ENCODE measurements around the gene PPARG.

- TF ChIP-seq ZMYM2 (CRISPR knock-in tag; IDR thresholded peaks at IDR 0.05) (no peak), MTF1 (CRISPR knock-in tag; IDR thresholded peaks at IDR 0.05) (no peak), YY1 (IDR thresholded peaks at IDR 0.05; ENCODE audit: insufficient read depth, insufficient replicate concordance, low read depth, low read length) (no peak), DMAP1 (CRISPR knock-in tag; IDR thresholded peaks at IDR 0.05) (no peak), RERE (CRISPR knock-in tag; IDR thresholded peaks at IDR 0.05; ENCODE audit: low read depth) (no peak), BRF2 (CRISPR knock-in tag; IDR thresholded peaks at IDR 0.05) (no peak), NRL (CRISPR knock-in tag; IDR thresholded peaks at IDR 0.05; ENCODE audit: borderline replicate concordance) (no peak), RBFOX2 (IDR thresholded peaks at IDR 0.05; ENCODE audit: low read depth, low read length) (no peak), HNRNPH1 (optimal IDR thresholded peaks at IDR 0.05; ENCODE audit: low read depth, low read length) (no peak), RXRA (CRISPR knock-in tag; IDR thresholded peaks at IDR 0.05) (no peak), CTCF (CRISPR knock-in tag; IDR thresholded peaks at IDR 0.05) (no peak), SOX13 (IDR thresholded peaks at IDR 0.05) (no peak), SOX13 (CRISPR knock-in tag; conservative IDR thresholded peaks at IDR 0.05 in 1 of 2, IDR thresholded peaks at IDR 0.05 in 1 of 2) (no peak)
These were observed 17.9 kb upstream of the PPARG start for GRCh38 chr3:12270976-12271375.

Data from HepG2 (cell line).